Ovary (tissue), 9 donors: ENCODE measurements around the gene PRR23E. TPM values are rescaled to one million over a fixed set of nuclear protein-coding genes. Genes with fewer than 3 reads are reported as not detected.

Experiments
- DNase-seq, 5 donors: peaks; one replicate each; pipeline ENCODE4 v3.0.0-alpha.2; 2019 to 2020
- H3K27ac ChIP-seq, 2 donors: fragments of 200-600 bp; one replicate each; pipeline versions ENCODE4 v1.5.1 to v1.8.0; 2019 to 2022
- H3K27me3 ChIP-seq: fragments of 200-600 bp; one replicate; pipeline ENCODE4 v1.8.0; 2022
- H3K36me3 ChIP-seq: fragments of 200-600 bp; sonication (generic); one replicate; pipeline ENCODE4 v1.5.1; 2019
- H3K4me1 ChIP-seq: one replicate; pipeline ENCODE4 v1.8.1; 2013; ENCODE audit warnings: mild to moderate bottlenecking, moderate library complexity; ENCODE audit not compliant: insufficient read depth
- H3K4me3 ChIP-seq: fragments of 200-600 bp; sonication (generic); one replicate; pipeline ENCODE4 v1.5.1; 2017
- H3K9me3 ChIP-seq, 2 donors: fragments of 200-600 bp in 1 of 2; sonication (generic) in 1 of 2; one replicate each; pipeline versions ENCODE4 v1.5.1 to v1.8.1; 2013 to 2019; ENCODE audit warnings: mild to moderate bottlenecking in 1 of 2, moderate library complexity in 1 of 2
- EP300 ChIP-seq: sonication (generic); formaldehyde crosslinking; IDR thresholded peaks from one replicate; pipeline ENCODE4 v1.6.1; 2017; ENCODE audit warnings: antibody characterized with exemption
- POLR2A ChIP-seq: fragments of 450-650 bp; IDR thresholded peaks from one replicate; pipeline ENCODE4 v1.6.1; 2017; ENCODE audit warnings: antibody characterized with exemption, mild to moderate bottlenecking, moderate library complexity
- WGBS, 3 donors: extraction: QIAGEN DNeasy Blood & Tissue Kit in 1 of 3; methylation state at CpG; one replicate each; pipeline versions ENCODE4 v1.1.5 to v1.1.7; 2013 to 2017; 5-methylcytosine and 5-hydroxymethylcytosine counted together
- intact Hi-C, 4 donors: fragments of 100-400 bp; cut with DNase I; formaldehyde crosslinking; loops; one replicate each; pipeline versions ENCODE4 v1.11.0 to v1.15.1; 2022 to 2023
- polyA plus RNA-seq, 2 donors: library from polyadenylated mRNA; stranded (reverse); fragments of 200-250 nt in 1 of 2; fragments of 350-450 nt in 1 of 2; fragmentation: Illumina TruSeq in 1 of 2; extraction: RNeasy Lipid Tissue Mini Kit (QIAGEN cat#74804) in 1 of 2; gene quantifications; one replicate each; pipeline ENCODE4 v1.2.3, GENCODE V29; 2013 to 2014
- total RNA-seq, 7 donors: library from RNA; depleted of rRNA in 2 of 7; stranded (reverse); fragments of >200 nt in 2 of 7; fragmentation: NEBNext Ultra II Directional in 3 of 7; extraction: Animal tissue kit (Norgen Biotek cat#: 25700) in 3 of 7; gene quantifications; one replicate each; pipeline versions ENCODE4 v1.1.0 to v1.2.4, GENCODE V29; 2016 to 2023
- TF ChIP-seq, protein P1 (sequence below), 3 donors: fragments of 450-650 bp in 2 of 3; fragments of 200-600 bp in 1 of 3; IDR thresholded peaks; one replicate each; pipeline versions ENCODE4 v1.5.1 to v1.8.0; 2016 to 2022; ENCODE audit warnings: antibody characterized with exemption in 3 of 3, mild to moderate bottlenecking in 1 of 3
- donor health status: DM: no; HTN: no; CAD: no; lungs with moderate emphysema.
- donor health status: DM: no; HTN: no; CAD: no.
- donor health status: Bipolar disorder and iron deficiency.
- donor health status: DM: yes; HTN: yes; CAD: no.
- donor health status: DM: no; HTN: no; CAD: no.
- donor health status: DM: yes; HTN: yes; CAD: no.

Gene PRR23E
- total and polyA plus RNA-seq, 9 donors, result 0.08 TPM; not detected in 8

DNA sequence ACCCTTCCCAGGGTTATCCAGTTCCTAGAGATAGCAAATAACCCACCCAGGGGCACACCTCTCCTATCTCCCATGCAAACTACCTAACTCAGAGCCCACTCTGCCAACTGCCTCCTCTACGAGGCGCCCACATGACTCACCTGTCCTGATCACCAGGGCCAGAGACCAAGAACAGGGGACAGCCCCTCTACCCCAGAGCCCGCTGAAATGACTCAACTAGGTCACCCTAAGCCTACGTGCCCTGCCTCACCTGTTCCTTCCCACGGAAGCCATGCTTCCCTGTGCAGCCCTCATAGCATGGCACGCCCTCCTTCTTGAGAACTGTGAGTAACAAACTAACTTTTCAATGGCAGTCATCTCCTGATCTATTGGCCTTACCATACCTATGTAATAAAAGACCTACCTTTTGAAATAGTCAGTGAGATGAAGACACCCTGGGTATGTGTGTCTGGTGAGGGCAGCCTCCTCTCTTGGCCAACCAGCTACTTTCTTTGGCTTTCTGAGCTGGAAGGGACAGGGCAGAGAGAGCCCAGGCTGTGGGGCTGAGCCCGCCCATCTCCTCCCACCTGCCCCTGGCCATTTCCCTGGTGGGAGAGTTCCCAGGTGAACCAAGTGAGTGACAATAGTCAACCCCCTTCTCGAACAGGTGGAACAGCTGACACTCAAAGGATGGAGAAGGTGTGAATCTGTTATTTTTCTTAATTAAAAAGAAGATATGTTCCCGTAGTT lies 25.5 kb upstream of the PRR23E start:
- H3K4me1 ChIP-seq, result no peaks in the 10 kb centered on the region
- WGBS, 3 donors, result 73 to 82% (median 77%) methylated on average over 9 of the region's 9 CpGs

DNA sequence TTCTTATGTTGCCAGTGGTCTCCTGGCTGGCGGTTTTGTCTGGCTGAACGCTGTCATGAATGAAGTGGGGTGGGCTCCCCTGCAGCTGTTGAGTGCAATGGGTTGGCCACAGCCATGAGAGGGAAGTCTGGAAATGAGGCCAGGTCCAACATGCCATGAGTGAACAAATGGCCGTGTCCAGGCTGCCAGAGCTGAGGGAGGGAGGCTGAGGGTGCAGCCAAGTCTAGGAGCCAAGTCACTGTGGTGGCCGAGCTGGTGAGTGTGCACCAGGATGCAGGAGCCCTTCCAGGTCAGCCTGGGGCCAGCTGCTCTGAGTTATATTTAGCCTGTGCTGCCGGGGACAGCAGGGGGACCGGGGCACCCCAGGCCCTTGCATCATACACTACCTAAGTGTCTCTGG lies 24.7 kb upstream of the PRR23E start:
- no peak overlapping the region for H3K4me3 ChIP-seq
- H3K27ac ChIP-seq, result no peak overlapping the region
- H3K9me3 ChIP-seq, result no peaks in the 10 kb centered on the region
- WGBS, 3 donors, result 49 to 67% (median 49%) methylated on average over 6 of the region's 6 CpGs
- no peak for TF ChIP-seq EP300
- no peak for TF ChIP-seq POLR2A
- TF ChIP-seq, protein P1, sequence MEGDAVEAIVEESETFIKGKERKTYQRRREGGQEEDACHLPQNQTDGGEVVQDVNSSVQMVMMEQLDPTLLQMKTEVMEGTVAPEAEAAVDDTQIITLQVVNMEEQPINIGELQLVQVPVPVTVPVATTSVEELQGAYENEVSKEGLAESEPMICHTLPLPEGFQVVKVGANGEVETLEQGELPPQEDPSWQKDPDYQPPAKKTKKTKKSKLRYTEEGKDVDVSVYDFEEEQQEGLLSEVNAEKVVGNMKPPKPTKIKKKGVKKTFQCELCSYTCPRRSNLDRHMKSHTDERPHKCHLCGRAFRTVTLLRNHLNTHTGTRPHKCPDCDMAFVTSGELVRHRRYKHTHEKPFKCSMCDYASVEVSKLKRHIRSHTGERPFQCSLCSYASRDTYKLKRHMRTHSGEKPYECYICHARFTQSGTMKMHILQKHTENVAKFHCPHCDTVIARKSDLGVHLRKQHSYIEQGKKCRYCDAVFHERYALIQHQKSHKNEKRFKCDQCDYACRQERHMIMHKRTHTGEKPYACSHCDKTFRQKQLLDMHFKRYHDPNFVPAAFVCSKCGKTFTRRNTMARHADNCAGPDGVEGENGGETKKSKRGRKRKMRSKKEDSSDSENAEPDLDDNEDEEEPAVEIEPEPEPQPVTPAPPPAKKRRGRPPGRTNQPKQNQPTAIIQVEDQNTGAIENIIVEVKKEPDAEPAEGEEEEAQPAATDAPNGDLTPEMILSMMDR (IDR thresholded peaks at IDR 0.05), result no peak
- intact Hi-C loops, result no loop called here
- no peaks in the 10 kb centered on the region for H3K4me1 ChIP-seq
- DNase-seq, result peak in 2 of 5 donors; percentile 4 to 11
- no peaks in the 10 kb centered on the region for H3K27me3 ChIP-seq
- H3K36me3 ChIP-seq, result no peaks in the 10 kb centered on the region

More for the DNA sequence above, 25.5 kb upstream of the PRR23E start:
- intact Hi-C loops, result no loop called here
- Histone ChIP-seq H3K9me3 (no peaks in the 10 kb centered on the region), H3K4me3 (no peak overlapping the region), H3K27ac (no peak overlapping the region), H3K36me3 (no peaks in the 10 kb centered on the region), H3K27me3 (no peaks in the 10 kb centered on the region)
- DNase-seq, result no peak
- TF ChIP-seq POLR2A, result no peak
- TF ChIP-seq, protein P1 (IDR thresholded peaks at IDR 0.05), result no peak
- TF ChIP-seq EP300, result no peak

DNA sequence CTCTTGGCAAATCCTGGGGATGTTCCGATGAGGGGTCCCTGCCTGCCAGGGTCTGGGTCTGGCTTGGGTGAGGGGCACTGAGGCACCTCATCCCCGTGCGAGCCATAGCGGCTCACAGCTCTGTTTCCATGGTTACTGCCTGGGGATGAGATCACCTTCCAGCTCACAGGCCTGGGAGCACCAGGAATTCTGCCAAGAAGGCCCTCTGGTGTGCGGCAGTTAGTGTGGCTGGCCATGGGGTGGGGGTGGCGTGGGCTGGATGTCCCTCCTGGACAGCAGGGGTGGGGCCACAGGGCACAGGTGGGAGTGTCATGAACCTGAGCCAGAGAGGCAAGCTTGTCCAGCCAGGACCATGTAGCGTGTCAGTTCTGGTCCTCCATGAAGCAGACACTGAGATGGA lies 22.1 kb upstream of the PRR23E start:
- no peaks in the 10 kb centered on the region for H3K9me3 ChIP-seq
- WGBS, 3 donors, result 25 to 31% (median 28%) methylated on average over 7 of the region's 7 CpGs
- H3K4me1 ChIP-seq, result no peaks in the 10 kb centered on the region
- peak in 2 of 5 donors; percentile 9 to 19 for DNase-seq
- H3K27me3 ChIP-seq, result no peaks in the 10 kb centered on the region
- intact Hi-C loops, result no loop called here
- H3K27ac ChIP-seq, result no peak overlapping the region
- TF ChIP-seq, protein P1 (IDR thresholded peaks at IDR 0.05), result no peak
- TF ChIP-seq EP300 (no peak), POLR2A (no peak)
- H3K36me3 ChIP-seq, result no peaks in the 10 kb centered on the region
- H3K4me3 ChIP-seq, result no peak overlapping the region

DNA sequence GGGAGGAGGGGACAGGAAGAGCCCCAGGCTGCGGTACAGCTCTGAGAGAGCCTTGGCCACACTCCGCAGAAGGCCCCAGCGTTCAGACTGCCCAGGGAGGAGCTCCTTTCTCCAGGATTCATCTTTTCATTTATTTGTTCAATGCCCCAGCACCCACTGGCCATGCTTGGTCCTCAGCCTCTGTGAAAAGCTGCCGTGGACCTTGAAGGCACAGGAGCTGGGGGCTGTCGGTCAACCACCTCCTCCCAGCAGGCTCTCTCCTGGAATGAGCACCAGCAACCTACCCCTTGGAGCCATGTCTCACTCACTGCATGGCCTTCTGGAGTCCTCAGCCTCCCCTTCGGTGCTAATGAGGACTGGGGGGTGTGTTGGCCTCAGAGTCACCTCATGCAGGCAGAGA lies 21.6 kb upstream of the PRR23E start:
- DNase-seq, result peak in 1 of 5 donors; percentile 7
- 63 to 77% (median 63%) methylated on average over 6 of the region's 6 CpGs for WGBS, 3 donors
- Histone ChIP-seq H3K36me3 (no peaks in the 10 kb centered on the region), H3K9me3 (no peaks in the 10 kb centered on the region), H3K4me3 (no peak overlapping the region), H3K27me3 (no peaks in the 10 kb centered on the region), H3K4me1 (no peaks in the 10 kb centered on the region), H3K27ac (no peak overlapping the region)
- intact Hi-C loops, result no loop called here
- TF ChIP-seq EP300, result no peak
- no peak for TF ChIP-seq POLR2A
- TF ChIP-seq, protein P1 (IDR thresholded peaks at IDR 0.05), result no peak
